Measurements from ENCODE around the gene HIRIP3. TPM values are rescaled to one million over a fixed set of nuclear protein-coding genes. Genes with fewer than 3 reads are reported as not detected.

Gene HIRIP3
- polyA plus RNA-seq, 2 of the 4 experiments (the other 2 are of a cell fraction): 11.5 to 16.7 TPM

DNA sequence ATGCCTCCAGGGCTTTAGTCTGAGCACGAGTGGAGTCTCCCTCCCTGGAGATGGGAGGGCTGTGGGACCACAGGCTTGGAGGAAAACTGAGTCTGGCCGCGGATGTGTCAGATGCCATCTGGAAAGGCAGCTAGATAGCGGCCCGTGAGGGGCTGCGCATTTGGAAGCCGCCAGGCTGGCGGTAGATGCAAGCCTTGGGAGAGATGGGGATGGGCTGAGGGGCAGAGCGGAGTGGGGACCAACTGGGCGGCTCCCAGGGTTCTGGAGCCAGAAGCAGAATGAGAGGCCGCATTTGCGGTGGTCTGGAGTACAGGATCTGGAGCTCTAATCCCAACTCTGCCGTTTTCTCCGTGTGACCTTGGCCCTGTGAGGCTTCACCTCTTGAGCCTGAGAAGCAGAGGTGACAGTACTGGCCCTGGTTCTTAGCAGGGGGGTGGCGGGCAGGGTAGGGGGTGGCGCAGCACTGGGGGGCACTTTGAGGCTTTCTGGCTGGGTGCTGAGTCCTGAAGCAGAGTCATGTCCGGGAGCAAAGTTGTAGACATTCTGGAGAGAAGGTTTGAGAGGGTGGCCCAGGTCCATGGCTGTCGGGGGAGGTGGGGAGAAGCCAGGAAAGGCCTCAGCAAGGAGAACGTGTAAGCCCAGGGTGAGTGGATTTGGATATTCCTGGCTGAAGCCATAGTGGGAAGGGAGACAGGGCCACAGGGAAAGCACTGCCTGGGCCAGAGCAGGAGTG lies 7.4 kb upstream of the HIRIP3 start:
- Histone ChIP-seq H3K4me3 (no peak overlapping the region), H3K4me1 (peaks cover 9% of the 10 kb centered on the region; the same call in 2 of the 3 replicates), H3K27ac (no peak overlapping the region), H3K9me3 (no peaks in the 10 kb centered on the region), H3K4me2 (no peak overlapping the region)
- ATAC-seq: no peak
- DNase-seq (ENCODE audit: low read depth in 1 of 2, low spot score in 1 of 2): no peak
- no peak for TF ChIP-seq CBX2 (IDR thresholded peaks at IDR 0.05; ENCODE audit: borderline replicate concordance, low read depth)
- TF ChIP-seq GATA3 (IDR thresholded peaks at IDR 0.05; ENCODE audit: borderline replicate concordance): no peak
- no peak for TF ChIP-seq SREBF2 (IDR thresholded peaks at IDR 0.05)
- WGBS (ENCODE audit: missing lambda C conversion rate): 89% methylated on average over 18 of the region's 19 CpGs
- FAIRE-seq: no peak
- ChIA-PET CTCF (interaction anchor here (1.2 to 3.8 kb wide), 6 partner anchors 29 to 312 kb away, joined by 3 to 41 read pairs (median 8); partner anchors contain the start of genes ASPHD1, SEZ6L2 and TLCD3B), POLR2A (no interaction called here)

- TF ChIP-seq CEBPB (IDR thresholded peaks at IDR 0.05) (no peak), FOXS1 (CRISPR knock-in tag; IDR thresholded peaks at IDR 0.05) (no peak), E2F6 (IDR thresholded peaks at IDR 0.05; ENCODE audit: borderline replicate concordance, low read depth) (no peak), RARB (CRISPR knock-in tag; IDR thresholded peaks at IDR 0.05) (no peak), CBX8 (IDR thresholded peaks at IDR 0.05) (no peak), BHLHE40 (IDR thresholded peaks at IDR 0.05; ENCODE audit: low read depth, low read length) (no peak), FOSB (CRISPR knock-in tag; IDR thresholded peaks at IDR 0.05) (no peak), HOXB13 (CRISPR knock-in tag; IDR thresholded peaks at IDR 0.05; ENCODE audit: low read depth) (no peak), MAFK (IDR thresholded peaks at IDR 0.05; ENCODE audit: partially characterized antibody) (no peak), RNF2 (IDR thresholded peaks at IDR 0.05; ENCODE audit: borderline replicate concordance, low read depth) (no peak), ELK1 (IDR thresholded peaks at IDR 0.05; ENCODE audit: low read depth, low read length) (no peak), EP300 (IDR thresholded peaks at IDR 0.05) (no peak), POLR2AphosphoS2 (conservative IDR thresholded peaks at IDR 0.05; ENCODE audit: low read length) (no peak), PHF8 (IDR thresholded peaks at IDR 0.05; ENCODE audit: borderline replicate concordance, low read depth) (no peak)
- TF ChIP-seq, protein P1, sequence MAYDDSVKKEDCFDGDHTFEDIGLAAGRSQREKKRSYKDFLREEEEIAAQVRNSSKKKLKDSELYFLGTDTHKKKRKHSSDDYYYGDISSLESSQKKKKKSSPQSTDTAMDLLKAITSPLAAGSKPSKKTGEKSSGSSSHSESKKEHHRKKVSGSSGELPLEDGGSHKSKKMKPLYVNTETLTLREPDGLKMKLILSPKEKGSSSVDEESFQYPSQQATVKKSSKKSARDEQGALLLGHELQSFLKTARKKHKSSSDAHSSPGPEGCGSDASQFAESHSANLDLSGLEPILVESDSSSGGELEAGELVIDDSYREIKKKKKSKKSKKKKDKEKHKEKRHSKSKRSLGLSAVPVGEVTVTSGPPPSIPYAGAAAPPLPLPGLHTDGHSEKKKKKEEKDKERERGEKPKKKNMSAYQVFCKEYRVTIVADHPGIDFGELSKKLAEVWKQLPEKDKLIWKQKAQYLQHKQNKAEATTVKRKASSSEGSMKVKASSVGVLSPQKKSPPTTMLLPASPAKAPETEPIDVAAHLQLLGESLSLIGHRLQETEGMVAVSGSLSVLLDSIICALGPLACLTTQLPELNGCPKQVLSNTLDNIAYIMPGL (CRISPR knock-in tag; IDR thresholded peaks at IDR 0.05; ENCODE audit: borderline replicate concordance): no peak
- TF ChIP-seq, protein P2, sequence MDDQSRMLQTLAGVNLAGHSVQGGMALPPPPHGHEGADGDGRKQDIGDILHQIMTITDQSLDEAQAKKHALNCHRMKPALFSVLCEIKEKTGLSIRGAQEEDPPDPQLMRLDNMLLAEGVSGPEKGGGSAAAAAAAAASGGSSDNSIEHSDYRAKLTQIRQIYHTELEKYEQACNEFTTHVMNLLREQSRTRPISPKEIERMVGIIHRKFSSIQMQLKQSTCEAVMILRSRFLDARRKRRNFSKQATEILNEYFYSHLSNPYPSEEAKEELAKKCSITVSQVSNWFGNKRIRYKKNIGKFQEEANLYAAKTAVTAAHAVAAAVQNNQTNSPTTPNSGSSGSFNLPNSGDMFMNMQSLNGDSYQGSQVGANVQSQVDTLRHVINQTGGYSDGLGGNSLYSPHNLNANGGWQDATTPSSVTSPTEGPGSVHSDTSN (IDR thresholded peaks at IDR 0.05): no peak
- FAIRE-seq (no peak), ATAC-seq (no peak), DNase-seq (ENCODE audit: low read depth in 1 of 2, low spot score in 1 of 2) (no peak)
- POLR2A ChIA-PET: no interaction called here
- H3K9me3 ChIP-seq: no peaks in the 10 kb centered on the region
- 86% methylated on average over 25 of the region's 33 CpGs for WGBS (ENCODE audit: missing lambda C conversion rate)
- peaks cover 14% of the 10 kb centered on the region; the same call in 2 of the 3 replicates for H3K4me1 ChIP-seq
- H3K4me2 ChIP-seq: no peak overlapping the region
- CTCF ChIA-PET: interaction anchor here (0.6 to 1.6 kb wide), 5 partner anchors 18 to 193 kb away, joined by 3 to 4 read pairs (median 3); partner anchors contain the start of gene TLCD3B
- no peak overlapping the region for H3K27ac ChIP-seq
- no peak overlapping the region for H3K4me3 ChIP-seq
Measured at GRCh38 chr16:30000735-30001631, 5.6 kb upstream of the HIRIP3 start.
